Calu3 (cell line): ENCODE data around the gene DYNC1LI2. TPM values are rescaled to one million over a fixed set of nuclear protein-coding genes. Genes with fewer than 3 reads are reported as not detected.

Experiments
- BruUV-seq: library from RNA; stranded (reverse); fragments of 400-500 nt; replicated peaks from 2 replicates; lab custom pipeline; 2021; lab: Mats Ljungman, UMichigan
- CTCF ChIA-PET: fragments of 300-600 bp; sonication (Branson Sonifier 250); formaldehyde crosslinking; loops from one replicate; lab custom pipeline; 2022; ENCODE audit warnings: antibody characterized with exemption; lab: Charles Lee
- DNase-seq: peaks from one replicate; pipeline ENCODE4 v3.0.0; 2022
- H3K27ac Mint-ChIP-seq: one replicate; pipeline ENCODE4 v1.8.0; 2022; ENCODE audit warnings: mixed read lengths; ENCODE audit not compliant: unreplicated experiment
- H3K27me3 Mint-ChIP-seq: one replicate; pipeline ENCODE4 v1.8.0; 2022; ENCODE audit warnings: mixed read lengths; ENCODE audit not compliant: unreplicated experiment
- H3K36me3 Mint-ChIP-seq: one replicate; pipeline ENCODE4 v1.8.0; 2022; ENCODE audit warnings: mild to moderate bottlenecking, moderate library complexity, mixed read lengths; ENCODE audit not compliant: insufficient read depth, unreplicated experiment
- H3K4me1 Mint-ChIP-seq: one replicate; pipeline ENCODE4 v1.8.0; 2022; ENCODE audit warnings: mild to moderate bottlenecking, low read depth, mixed read lengths; ENCODE audit not compliant: unreplicated experiment
- H3K4me3 Mint-ChIP-seq: one replicate; pipeline ENCODE4 v1.8.0; 2022; ENCODE audit warnings: mild to moderate bottlenecking, low read depth, moderate library complexity, mixed read lengths; ENCODE audit not compliant: unreplicated experiment
- H3K9me3 Mint-ChIP-seq: one replicate; pipeline ENCODE4 v1.8.0; 2022; ENCODE audit warnings: low read depth, mixed read lengths; ENCODE audit not compliant: unreplicated experiment
- CTCF ChIP-seq: fragments of 200-600 bp; IDR thresholded peaks from one replicate; pipeline ENCODE4 v1.8.0; 2022; ENCODE audit warnings: antibody characterized with exemption; ENCODE audit not compliant: unreplicated experiment
- intact Hi-C: fragments of 100-400 bp; cut with micrococcal nuclease; formaldehyde crosslinking; loops from one replicate; pipeline ENCODE4 v1.10.0; 2022; ENCODE audit not compliant: unreplicated experiment
- total RNA-seq: library from RNA; stranded (reverse); gene quantifications from 2 replicates; pipeline ENCODE4 v1.2.3, GENCODE V29; 2022

DYNC1LI2 gene
- total RNA-seq, 1 experiment from 2014 or later, result 152 TPM

GRCh38 chr16:66774981-66775380 is 23.6 kb upstream of the DYNC1LI2 start:
- TF ChIP-seq CTCF, result no peak
- intact Hi-C loops, result no loop called here
- H3K9me3 Mint-ChIP-seq, result no peaks in the 10 kb centered on the region
- no peak overlapping the region for H3K4me3 Mint-ChIP-seq
- no peaks in the 10 kb centered on the region for H3K4me1 Mint-ChIP-seq
- no peaks in the 10 kb centered on the region for H3K36me3 Mint-ChIP-seq
- no peaks in the 10 kb centered on the region for H3K27me3 Mint-ChIP-seq
- no TSS peak for BruUV-seq
- no peak overlapping the region for H3K27ac Mint-ChIP-seq
- CTCF ChIA-PET, result interaction anchor here (0.7 kb wide), 1 partner anchor 27 kb away, joined by 3 read pairs; no protein-coding TSS in a partner anchor
- DNase-seq, result no peak

DNA sequence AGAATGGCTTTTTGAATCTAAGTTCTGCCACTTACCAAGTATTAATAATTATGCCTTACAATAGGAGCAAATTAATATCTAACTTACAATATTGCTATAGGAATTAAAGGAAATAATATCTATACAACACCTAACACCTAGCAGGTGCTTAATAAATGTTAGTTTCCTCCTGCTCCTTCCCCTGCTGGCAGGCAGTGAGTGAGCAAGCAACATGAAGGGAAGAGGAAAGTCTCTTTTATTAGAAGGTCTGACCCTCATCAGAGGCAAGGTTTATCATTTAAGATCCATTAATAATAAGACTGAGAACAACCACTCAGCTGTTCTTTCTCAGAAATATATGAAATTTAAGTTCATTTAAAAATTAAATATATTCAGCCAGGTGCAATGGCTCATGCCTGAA is 6.7 kb upstream of the DYNC1LI2 start:
- H3K9me3 Mint-ChIP-seq, result no peaks in the 10 kb centered on the region
- intact Hi-C loops, result no loop called here
- CTCF ChIA-PET, result no interaction called here
- H3K27me3 Mint-ChIP-seq, result no peaks in the 10 kb centered on the region
- H3K27ac Mint-ChIP-seq, result no peak overlapping the region
- H3K36me3 Mint-ChIP-seq, result no peaks in the 10 kb centered on the region
- H3K4me3 Mint-ChIP-seq, result no peak overlapping the region
- no peaks in the 10 kb centered on the region for H3K4me1 Mint-ChIP-seq
- no peak for DNase-seq
- no peak for TF ChIP-seq CTCF
- BruUV-seq, result no TSS peak

DNA sequence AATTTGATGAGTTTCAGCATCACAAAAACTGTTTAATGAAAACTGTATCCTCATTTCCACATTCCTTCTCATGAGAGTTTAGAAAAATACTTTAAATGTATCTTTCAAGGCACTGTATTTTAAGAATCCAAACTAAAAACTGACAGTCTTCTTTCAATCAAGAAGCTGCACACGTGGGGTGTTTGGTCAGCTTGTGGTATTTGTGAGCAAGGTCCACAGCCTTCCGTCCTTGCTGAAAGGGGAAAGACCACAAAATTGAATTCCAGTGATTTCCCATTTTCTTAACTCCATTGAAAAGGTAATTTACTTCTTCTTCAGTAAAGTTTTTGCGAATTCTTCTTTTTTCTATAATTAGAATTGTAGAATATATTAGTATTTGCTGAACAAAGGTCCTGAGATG is 3.4 kb upstream of the DYNC1LI2 start:
- intact Hi-C loops, result no loop called here
- no TSS peak for BruUV-seq
- Mint-ChIP-seq H3K4me3 (no peak overlapping the region), H3K27me3 (no peaks in the 10 kb centered on the region), H3K27ac (no peak overlapping the region), H3K36me3 (peaks cover 23% of the 10 kb centered on the region), H3K9me3 (no peaks in the 10 kb centered on the region), H3K4me1 (peaks cover 20% of the 10 kb centered on the region)
- no peak for TF ChIP-seq CTCF
- DNase-seq, result no peak
- CTCF ChIA-PET, result interaction anchor here (1.4 kb wide), 1 partner anchor 14 kb away, joined by 3 read pairs; no protein-coding TSS in a partner anchor

DNA sequence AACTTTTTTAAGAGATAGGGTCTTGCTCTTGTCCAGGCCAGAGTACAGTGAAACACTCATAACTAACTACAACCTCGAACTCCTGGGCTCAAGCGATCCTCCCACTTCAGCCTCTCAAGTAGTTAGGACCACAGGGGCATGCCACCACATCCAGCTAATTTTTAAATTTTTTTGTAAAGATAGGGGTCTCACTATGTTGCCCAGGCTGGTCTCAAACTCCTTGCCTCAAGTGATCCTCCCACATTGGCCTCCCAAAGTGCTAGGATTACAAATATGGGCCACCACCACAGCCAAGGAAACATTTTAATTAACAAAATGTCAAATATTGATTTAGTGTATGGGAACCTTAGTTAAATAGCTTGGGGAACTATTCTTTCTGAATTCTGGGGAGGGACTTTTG is 2.8 kb upstream of the DYNC1LI2 start:
- H3K27me3 Mint-ChIP-seq, result no peaks in the 10 kb centered on the region
- BruUV-seq, result no TSS peak
- CTCF ChIA-PET, result no interaction called here
- peaks cover 26% of the 10 kb centered on the region for H3K4me1 Mint-ChIP-seq
- intact Hi-C loops, result no loop called here
- DNase-seq, result no peak
- no peak for TF ChIP-seq CTCF
- H3K36me3 Mint-ChIP-seq, result peaks cover 29% of the 10 kb centered on the region
- H3K4me3 Mint-ChIP-seq, result no peak overlapping the region
- H3K27ac Mint-ChIP-seq, result no peak overlapping the region
- H3K9me3 Mint-ChIP-seq, result no peaks in the 10 kb centered on the region
